Limb (tissue), 2 donors: ENCODE data around the gene FOXD3.

ENCODE experiments used
- DNase-seq, 2 donors: peaks; one replicate each; pipeline ENCODE4 v3.0.0-alpha.2; 2016; ENCODE audit errors: extremely low spot score in 2 of 2

The FOXD3 gene

GRCh38 chr1:63359561-63359960 lies 37.2 kb downstream of the FOXD3 start:
- DNase-seq: no peak

- DNase-seq: no peak
Observed at GRCh38 chr1:63362073-63362472, 39.7 kb downstream of the FOXD3 start.

GRCh38 chr1:63362578-63362977 lies 40.2 kb downstream of the FOXD3 start:
- no peak for DNase-seq

- no peak for DNase-seq
Observed at GRCh38 chr1:63363014-63363413, 40.6 kb downstream of the FOXD3 start.

- DNase-seq: no peak
Observed at GRCh38 chr1:63366908-63367214, 44.5 kb downstream of the FOXD3 start.

- DNase-seq: peak; percentile 92 to 99
Observed at GRCh38 chr1:63367215-63368103, 45.1 kb downstream of the FOXD3 start, which contains the start of gene ALG6. ALG6 (plus strand) TSS chr1:63367627; CDS start chr1:63370978, 3,351 bp downstream.

GRCh38 chr1:63368131-63368530 lies 45.8 kb downstream of the FOXD3 start:
- DNase-seq: peak in 1 of 2 donors; percentile 4
